ENCODE measurements around the gene GPC5.
"Not testable (repeated sequence)": the region's sequence is repeated elsewhere in the genome, so short reads cannot be mapped to it uniquely, and the experiment has no call there.

GPC5 gene

GRCh38 chr13:91722267-91722884, 324.0 kb downstream of the GPC5 start:
- peak in 3 of 4 experiments; percentile 16 to 56 (median 33) for DNase-seq

GRCh38 chr13:91724591-91724990, 326.2 kb downstream of the GPC5 start:
- DNase-seq: no peak

GRCh38 chr13:91725646-91726045, 327.2 kb downstream of the GPC5 start:
- DNase-seq: no peak

- DNase-seq: no peak
These were observed 328.2 kb downstream of the GPC5 start for GRCh38 chr13:91726671-91727070.

- no peak for DNase-seq
These were observed 331.4 kb downstream of the GPC5 start for GRCh38 chr13:91729859-91730258.

- DNase-seq: no peak
These were observed 341.3 kb downstream of the GPC5 start for GRCh38 chr13:91739751-91740150.

GRCh38 chr13:91740756-91741155, 342.3 kb downstream of the GPC5 start:
- DNase-seq: no peak

- DNase-seq: no peak
These were observed 343.5 kb downstream of the GPC5 start for GRCh38 chr13:91741925-91742324.

- DNase-seq: no peak
These were observed 345.9 kb downstream of the GPC5 start for GRCh38 chr13:91744284-91744683.

- no peak for DNase-seq
These were observed 347.5 kb downstream of the GPC5 start for GRCh38 chr13:91745967-91746366.

- no peak for DNase-seq
These were observed 348.8 kb downstream of the GPC5 start for GRCh38 chr13:91747186-91747585.

- DNase-seq: no peak
These were observed 350.1 kb downstream of the GPC5 start for GRCh38 chr13:91748416-91749089.

- DNase-seq: no peak
These were observed 360.3 kb downstream of the GPC5 start for GRCh38 chr13:91758724-91759123.

GRCh38 chr13:91762957-91763356, 364.5 kb downstream of the GPC5 start:
- no peak for DNase-seq

GRCh38 chr13:91764527-91764926, 366.1 kb downstream of the GPC5 start:
- no peak for DNase-seq

GRCh38 chr13:91767651-91768050, 369.2 kb downstream of the GPC5 start:
- DNase-seq: peak in 1 of 4 experiments; percentile 1

- no peak for DNase-seq
These were observed 370.3 kb downstream of the GPC5 start for GRCh38 chr13:91768746-91769145.

- DNase-seq: no peak
These were observed 372.8 kb downstream of the GPC5 start for GRCh38 chr13:91771229-91771628.

- DNase-seq: no peak
These were observed 375.3 kb downstream of the GPC5 start for GRCh38 chr13:91773591-91774227.

GRCh38 chr13:91774397-91774796, 376.0 kb downstream of the GPC5 start:
- DNase-seq: no peak

GRCh38 chr13:91776611-91777193, 378.3 kb downstream of the GPC5 start:
- DNase-seq: no peak

- no peak for DNase-seq
These were observed 379.7 kb downstream of the GPC5 start for GRCh38 chr13:91778123-91778522.

- DNase-seq: not testable (repeated sequence)
These were observed 383.7 kb downstream of the GPC5 start for GRCh38 chr13:91781982-91782691.

All from suppressor macrophage (primary cell).